AG04449 (cell line): ENCODE measurements around the gene COA8.

Experiments used
- CTCF ChIA-PET: fragments of 350-600 bp; formaldehyde crosslinking; extraction: SDS; loops from one replicate; lab custom pipeline; 2021; ENCODE audit warnings: antibody characterized with exemption; lab: Yijun Ruan, JAX
- POLR2A ChIA-PET: fragments of 400-600, 350-600 bp; formaldehyde crosslinking; extraction: SDS; loops from one replicate; lab custom pipeline; 2020; ENCODE audit warnings: antibody characterized with exemption, inconsistent platforms; lab: Yijun Ruan, JAX
- DNase-seq: peaks from one replicate; pipeline ENCODE4 v3.0.0-alpha.2; 2010; ENCODE audit warnings: low read depth, low spot score
- H3K4me3 ChIP-seq: 2 replicates; pipeline ENCODE4 v1.5.1; 2011; ENCODE audit warnings: low read depth, mild to moderate bottlenecking, control low read depth, low read length
- TF ChIP-seq, protein P1 (sequence below): IDR thresholded peaks from one replicate; pipeline ENCODE4 v1.5.1; 2011; ENCODE audit warnings: mild to moderate bottlenecking, moderate library complexity, low read length, control low read depth, inconsistent platforms; ENCODE audit not compliant: insufficient read depth; ENCODE audit errors: missing control alignments

COA8 gene

GRCh38 chr14:103538291-103539055 lies 24.3 kb upstream of the COA8 start:
- DNase-seq: no peak
- TF ChIP-seq, protein P1, sequence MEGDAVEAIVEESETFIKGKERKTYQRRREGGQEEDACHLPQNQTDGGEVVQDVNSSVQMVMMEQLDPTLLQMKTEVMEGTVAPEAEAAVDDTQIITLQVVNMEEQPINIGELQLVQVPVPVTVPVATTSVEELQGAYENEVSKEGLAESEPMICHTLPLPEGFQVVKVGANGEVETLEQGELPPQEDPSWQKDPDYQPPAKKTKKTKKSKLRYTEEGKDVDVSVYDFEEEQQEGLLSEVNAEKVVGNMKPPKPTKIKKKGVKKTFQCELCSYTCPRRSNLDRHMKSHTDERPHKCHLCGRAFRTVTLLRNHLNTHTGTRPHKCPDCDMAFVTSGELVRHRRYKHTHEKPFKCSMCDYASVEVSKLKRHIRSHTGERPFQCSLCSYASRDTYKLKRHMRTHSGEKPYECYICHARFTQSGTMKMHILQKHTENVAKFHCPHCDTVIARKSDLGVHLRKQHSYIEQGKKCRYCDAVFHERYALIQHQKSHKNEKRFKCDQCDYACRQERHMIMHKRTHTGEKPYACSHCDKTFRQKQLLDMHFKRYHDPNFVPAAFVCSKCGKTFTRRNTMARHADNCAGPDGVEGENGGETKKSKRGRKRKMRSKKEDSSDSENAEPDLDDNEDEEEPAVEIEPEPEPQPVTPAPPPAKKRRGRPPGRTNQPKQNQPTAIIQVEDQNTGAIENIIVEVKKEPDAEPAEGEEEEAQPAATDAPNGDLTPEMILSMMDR: no peak
- no peak overlapping the region for H3K4me3 ChIP-seq
- ChIA-PET POLR2A (no interaction called here), CTCF (interaction anchor here (0.8 to 20.9 kb wide), 5 partner anchors 11 to 36 kb away, joined by 3 to 368 read pairs (median 3); partner anchors contain the start of genes BAG5, CKB and COA8)

GRCh38 chr14:103539056-103539825 lies 23.5 kb upstream of the COA8 start:
- ChIA-PET POLR2A (no interaction called here), CTCF (interaction anchor here (0.8 to 20.9 kb wide), 5 partner anchors 11 to 37 kb away, joined by 3 to 368 read pairs (median 3); partner anchors contain the start of genes BAG5, CKB, COA8 and TRMT61A)
- H3K4me3 ChIP-seq: no peak overlapping the region
- TF ChIP-seq, protein P1: no peak
- DNase-seq: no peak

DNA sequence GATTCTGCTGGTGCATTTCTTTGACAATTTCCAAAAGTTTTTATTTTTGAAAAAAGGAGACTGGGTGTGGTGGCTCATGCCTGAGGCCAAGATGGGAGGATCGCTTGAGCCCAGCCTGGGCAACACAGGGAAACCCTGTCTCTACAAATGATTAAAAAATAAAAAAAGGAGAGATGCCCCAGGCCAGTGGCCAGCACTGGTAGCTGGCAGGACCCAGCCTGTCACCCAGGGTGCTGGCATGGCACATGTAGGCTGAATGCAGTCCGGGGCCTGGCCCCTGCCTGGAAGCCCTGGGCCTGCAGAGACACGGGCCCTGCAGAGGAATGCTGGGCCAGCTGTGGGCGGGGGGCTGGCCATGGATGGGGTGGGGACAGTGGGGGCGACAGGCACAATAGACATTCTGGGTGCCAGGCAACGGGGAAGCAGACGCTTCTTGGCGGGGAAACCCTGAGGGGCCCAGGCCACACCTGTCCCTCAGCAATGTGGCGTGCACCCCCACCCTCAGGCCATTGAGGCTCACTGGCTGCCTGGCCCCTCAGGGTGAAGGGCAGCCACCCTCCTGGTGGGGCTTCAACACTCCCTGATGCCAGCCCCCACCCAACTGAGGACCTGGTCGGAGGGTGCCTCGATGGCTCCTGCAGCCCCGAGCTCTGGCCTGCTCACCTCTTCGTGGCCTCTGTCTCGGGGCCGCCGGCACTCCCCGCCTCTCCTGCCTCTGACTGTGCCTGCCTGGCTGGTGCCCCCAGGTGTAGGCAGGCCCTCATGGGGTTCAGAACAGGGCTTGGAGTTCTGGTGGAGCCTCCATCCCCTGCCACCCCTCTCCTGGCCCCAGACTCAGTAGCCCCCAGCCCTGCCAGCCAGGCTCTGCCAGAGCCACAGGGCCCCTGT lies 21.7 kb upstream of the COA8 start:
- no peak for DNase-seq
- no peak overlapping the region for H3K4me3 ChIP-seq
- TF ChIP-seq, protein P1: no peak
- POLR2A ChIA-PET: interaction anchor here (1.0 to 2.0 kb wide), 6 partner anchors 10 to 28 kb away, joined by 3 to 20 read pairs (median 6); partner anchors contain the start of genes CKB and TRMT61A
- CTCF ChIA-PET: interaction anchor here (1.4 to 20.9 kb wide), 5 partner anchors 11 to 41 kb away, joined by 4 to 368 read pairs (median 39); partner anchors contain the start of genes CKB and TRMT61A

GRCh38 chr14:103541709-103542604 lies 20.8 kb upstream of the COA8 start:
- no peak overlapping the region for H3K4me3 ChIP-seq
- CTCF ChIA-PET: interaction anchor here (2.0 to 20.9 kb wide), 6 partner anchors 10 to 38 kb away, joined by 9 to 368 read pairs (median 64); partner anchors contain the start of genes CKB and TRMT61A
- TF ChIP-seq, protein P1: peak; percentile 2
- POLR2A ChIA-PET: interaction anchor here (1.4 to 2.0 kb wide), 2 partner anchors 14 to 29 kb away, joined by 3 to 20 read pairs; partner anchors contain the start of gene TRMT61A
- no peak for DNase-seq

GRCh38 chr14:103542605-103543088 lies 20.1 kb upstream of the COA8 start:
- DNase-seq: no peak
- TF ChIP-seq, protein P1: no peak
- CTCF ChIA-PET: interaction anchor here (2.0 to 20.9 kb wide), 5 partner anchors 9 to 39 kb away, joined by 9 to 368 read pairs (median 89); partner anchors contain the start of genes CKB and TRMT61A
- POLR2A ChIA-PET: no interaction called here
- no peak overlapping the region for H3K4me3 ChIP-seq
